ENCODE measurements around the gene GSTA5. TPM values are rescaled to one million over a fixed set of nuclear protein-coding genes. Genes with fewer than 3 reads are reported as not detected.
A peak's percentile ranks its signal among the peaks of the same experiment; 100 is the strongest.
"Not testable (repeated sequence)": the region's sequence is repeated elsewhere in the genome, so short reads cannot be mapped to it uniquely, and the experiment has no call there.

GSTA5 gene
- polyA plus RNA-seq, 3 donors = not detected

DNA sequence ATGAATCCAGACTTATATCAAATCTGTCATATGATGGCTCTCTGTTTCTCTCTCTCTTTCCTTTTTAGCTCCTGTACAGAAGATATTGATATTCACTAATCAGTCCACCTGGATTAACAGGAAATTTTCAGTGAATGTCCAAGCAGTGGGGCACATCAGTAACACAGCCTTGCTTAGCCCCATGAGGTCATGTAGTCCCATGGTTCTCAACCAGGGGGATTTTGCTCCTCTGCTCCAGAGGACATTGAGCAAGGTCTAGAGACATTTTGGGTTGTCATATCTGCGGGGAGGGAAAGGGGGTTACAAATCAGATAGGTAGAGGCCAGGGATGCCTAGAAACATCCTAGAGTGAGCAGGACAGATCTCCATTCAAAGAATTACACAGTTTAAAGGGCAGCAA, 37.8 kb downstream of the GSTA5 start:
- DNase-seq (ENCODE audit: extremely low read depth in 1 of 11, low read depth in 9 of 11, low spot score in 4 of 11) = no peak

DNA sequence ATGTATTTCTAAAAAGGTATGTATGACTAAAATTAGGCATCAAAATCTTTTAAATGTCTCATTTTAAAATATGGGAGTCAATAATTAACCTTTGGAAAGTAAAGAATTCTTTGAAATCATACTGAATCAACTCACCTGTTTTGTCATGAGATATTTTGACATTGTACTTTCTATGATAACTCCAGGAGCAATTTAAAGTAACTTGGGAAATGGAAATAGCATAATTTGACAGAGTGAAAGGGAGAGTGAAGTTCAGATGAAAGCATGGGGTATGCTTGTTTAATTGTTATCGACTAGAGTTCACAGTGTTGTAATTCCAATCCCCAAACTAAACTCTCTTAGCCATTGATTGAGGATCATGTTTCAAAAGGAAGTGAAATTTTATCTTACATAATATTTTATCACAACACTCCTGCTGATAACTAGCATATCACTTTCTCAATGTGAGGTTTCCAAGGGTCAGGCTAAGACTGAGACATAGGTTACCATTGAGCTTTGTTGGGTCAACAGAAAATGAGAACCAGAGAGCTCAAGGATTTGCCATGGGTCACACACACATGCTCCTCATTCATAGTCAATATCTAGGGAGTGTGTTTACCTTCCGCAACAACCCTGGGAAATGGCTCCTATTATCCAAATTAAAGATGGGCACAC, 39.3 kb downstream of the GSTA5 start:
- no peak for DNase-seq (ENCODE audit: extremely low read depth in 1 of 11, low read depth in 9 of 11, low spot score in 4 of 11)

DNA sequence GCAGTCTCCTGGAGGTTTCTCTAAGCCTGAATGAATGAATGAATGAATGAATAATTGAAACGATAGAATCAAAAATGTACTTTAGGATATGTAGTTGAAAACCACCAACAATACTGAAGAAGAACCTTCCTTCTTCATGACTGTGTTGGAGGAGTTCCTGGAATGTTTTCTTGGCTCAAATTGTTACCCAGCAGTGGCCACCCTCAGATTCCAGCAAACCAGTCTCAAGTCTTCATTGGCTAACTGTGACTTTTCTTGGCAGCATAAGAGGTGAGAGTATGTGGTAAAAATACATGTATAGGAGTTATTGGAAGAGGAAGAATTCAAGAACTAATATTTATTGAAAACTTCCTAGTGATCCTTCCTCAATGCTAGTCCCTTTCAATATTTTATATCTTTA, 41.3 kb downstream of the GSTA5 start:
- DNase-seq (ENCODE audit: extremely low read depth in 1 of 11, low read depth in 9 of 11, low spot score in 4 of 11) = not testable (repeated sequence)

DNA sequence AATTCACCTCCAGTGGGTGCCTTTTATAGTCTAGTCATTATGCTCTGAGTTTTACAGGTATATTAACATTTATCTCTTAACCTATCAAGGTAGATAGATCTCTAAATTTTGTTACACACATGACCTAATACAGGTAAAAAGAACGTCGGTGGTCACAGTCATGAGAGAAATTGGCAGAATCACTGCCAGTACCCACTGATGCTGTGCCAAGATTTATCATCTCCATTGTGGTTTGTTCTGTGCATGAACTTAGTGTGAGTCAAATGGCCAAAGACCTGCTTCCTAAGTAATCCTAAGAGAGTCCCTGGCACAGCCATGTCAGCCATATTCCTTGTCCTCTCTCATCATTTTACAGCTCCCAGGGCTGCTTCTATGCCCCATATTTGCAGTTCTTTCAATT, 46.2 kb downstream of the GSTA5 start:
- DNase-seq (ENCODE audit: extremely low read depth in 1 of 11, low read depth in 9 of 11, low spot score in 4 of 11) = not testable (repeated sequence)

DNA sequence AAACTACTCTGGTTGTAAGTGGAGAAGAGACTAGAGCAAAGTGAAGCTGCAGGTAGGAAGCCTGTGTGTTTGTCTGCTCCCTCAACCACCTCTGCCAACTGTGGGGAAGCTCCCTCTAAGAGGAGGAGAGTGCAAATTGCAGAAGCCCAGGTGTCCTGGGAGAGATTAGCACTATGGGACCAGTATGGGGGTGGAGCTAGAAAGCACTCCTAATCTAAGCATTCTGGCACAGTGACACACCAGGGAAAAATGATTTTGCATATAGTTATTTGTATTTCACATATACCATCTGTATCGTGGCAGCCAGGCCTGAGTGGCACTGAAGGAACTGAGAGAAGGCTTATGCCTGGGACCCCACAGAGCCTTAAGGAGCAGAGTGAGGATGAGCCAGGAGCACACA, 49.8 kb downstream of the GSTA5 start:
- no peak for DNase-seq (ENCODE audit: extremely low read depth in 1 of 11, low read depth in 9 of 11, low spot score in 4 of 11)

DNA sequence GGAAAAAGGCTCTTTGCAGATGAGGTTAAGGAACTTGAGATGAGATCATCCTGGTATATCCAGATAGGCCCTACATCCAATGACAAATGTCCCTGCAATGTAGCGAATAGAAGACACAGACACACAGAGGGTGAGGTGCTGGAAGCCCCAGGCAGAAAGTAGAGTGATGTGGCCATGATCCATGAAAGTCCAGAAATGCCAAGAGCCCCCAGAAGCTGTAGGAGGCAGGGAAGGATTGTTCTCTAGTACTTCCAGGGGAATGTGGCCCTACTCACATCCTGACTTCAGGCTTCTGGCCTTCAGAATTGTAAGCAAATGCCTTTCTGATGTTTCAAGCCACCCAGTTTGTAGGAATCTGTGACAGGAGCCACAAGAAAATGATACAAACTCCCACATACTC, 51.0 kb downstream of the GSTA5 start:
- DNase-seq (ENCODE audit: extremely low read depth in 1 of 11, low read depth in 9 of 11, low spot score in 4 of 11) = peak in 7 of 11 donors; percentile 7 to 33 (median 21)

DNA sequence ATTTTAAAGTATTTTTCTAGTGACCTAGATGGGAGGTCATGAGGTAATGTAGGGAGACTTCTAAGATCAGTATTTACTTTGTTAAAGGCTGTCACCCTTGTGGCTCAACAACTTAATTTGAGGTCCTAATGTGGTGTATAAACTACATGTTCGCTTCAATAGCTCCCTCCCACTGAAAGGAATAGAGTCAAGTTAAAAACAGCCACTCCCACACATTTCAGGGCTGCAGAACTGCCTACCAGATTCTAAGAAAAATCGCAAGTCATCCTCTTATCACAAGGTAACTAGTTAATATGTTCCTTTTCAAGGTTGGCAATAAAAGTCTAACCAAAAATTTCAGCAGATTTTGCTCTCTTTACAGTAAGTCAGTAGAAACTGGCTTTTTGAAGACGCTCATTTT, 52.1 kb downstream of the GSTA5 start:
- DNase-seq (ENCODE audit: extremely low read depth in 1 of 11, low read depth in 9 of 11, low spot score in 4 of 11) = peak in 8 of 11 donors; percentile 10 to 35 (median 30)

DNA sequence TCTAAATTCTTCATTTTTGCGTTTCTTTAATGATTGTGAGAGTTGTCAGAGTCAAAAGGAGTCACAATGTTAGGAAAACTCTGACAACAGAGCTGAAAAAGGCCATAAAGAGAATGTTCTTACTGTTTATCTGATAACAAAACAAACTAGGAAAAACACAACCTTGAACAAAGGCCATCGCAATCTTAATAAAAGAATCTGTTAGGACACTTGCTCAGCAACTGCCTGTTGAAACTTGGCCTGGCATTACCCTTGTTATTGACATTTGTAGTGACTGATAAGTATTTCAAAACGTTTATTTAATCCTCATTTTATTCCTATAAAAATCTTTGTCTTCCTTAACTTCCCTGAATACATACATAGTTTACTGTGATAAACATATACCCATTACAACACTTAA, 52.7 kb downstream of the GSTA5 start:
- DNase-seq (ENCODE audit: extremely low read depth in 1 of 11, low read depth in 9 of 11, low spot score in 4 of 11) = no peak

DNA sequence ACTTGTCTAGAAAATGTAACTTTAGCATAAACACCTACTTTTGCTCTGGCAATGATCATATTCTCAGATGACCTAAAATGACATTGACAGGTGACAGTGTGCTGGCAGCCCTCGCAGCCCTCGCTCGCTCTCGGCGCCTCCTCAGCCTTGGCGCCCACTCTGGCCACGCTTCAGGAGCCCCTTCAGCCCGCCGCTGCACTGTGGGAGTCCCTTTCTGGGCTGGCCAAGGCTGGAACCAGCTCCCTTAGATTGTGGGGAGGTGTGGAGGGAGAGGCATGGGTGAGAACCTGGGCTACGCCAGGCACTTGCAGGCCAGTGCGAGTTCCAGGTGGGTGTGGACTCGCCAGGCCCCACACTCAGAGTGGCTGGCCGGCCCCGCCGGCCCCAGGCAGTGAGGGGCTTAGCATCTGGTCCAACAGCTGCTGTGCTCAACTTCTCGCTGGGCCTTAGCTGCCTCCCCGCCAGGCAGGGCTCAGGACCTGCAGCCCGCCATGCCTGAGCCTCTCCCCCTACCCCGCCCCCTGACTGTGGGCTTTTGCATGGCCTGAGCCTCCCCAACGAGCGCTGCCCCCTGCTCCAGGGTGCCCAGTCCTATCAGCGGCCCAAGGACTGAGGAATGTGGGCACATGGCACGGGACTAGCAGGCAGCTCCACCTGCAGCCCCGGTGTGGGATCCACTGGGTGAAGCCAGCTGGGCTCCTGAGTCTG, 54.2 kb downstream of the GSTA5 start:
- no peak for DNase-seq (ENCODE audit: extremely low read depth in 1 of 11, low read depth in 9 of 11, low spot score in 4 of 11)

DNA sequence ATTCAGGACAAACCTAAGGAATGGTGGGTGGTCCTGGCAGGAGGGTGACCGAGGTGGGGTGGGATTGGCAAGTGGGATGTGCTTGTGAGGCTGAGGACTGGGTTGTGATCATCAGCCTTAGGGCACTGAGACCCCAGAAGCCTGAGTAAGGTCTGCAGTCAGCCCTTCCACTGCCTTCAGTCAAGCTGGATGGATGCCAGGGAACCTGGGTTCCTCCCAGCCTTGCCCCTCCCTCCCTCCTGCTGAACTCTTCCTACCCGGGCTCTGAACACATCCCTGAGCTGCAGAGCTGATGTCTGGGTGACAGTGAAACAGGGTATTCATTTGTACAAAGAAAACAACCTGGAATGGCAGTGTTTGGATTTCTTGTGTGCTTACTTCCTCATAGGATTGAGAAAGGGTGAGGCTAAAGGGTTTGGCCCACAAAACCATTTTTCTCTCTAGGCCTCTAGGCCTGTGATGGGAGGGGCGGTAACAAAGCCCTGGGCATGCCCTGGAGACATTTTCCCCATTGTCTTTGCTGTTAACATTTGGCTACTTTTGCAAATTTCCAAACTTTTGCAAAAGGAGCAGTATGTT, 57.8 kb downstream of the GSTA5 start:
- DNase-seq (ENCODE audit: extremely low read depth in 1 of 11, low read depth in 9 of 11, low spot score in 4 of 11) = not testable (repeated sequence)

DNA sequence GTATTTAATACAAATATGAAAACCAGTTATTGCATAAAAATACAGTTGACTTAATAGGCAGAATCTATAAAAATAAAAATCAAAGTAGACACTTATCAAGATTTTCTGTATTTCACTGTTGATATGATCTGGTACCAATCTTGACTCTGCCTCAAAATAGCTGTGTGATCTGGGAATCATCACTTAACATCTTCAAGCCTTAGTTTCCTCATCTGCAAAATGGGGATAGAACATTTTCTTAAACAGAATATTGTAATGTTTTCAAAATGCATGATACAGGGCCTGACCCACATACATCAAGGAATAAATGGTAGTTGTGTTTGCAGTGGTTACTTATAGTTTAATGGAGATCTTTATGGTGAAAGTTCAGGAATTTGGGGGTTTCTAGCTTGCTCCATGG, 58.4 kb downstream of the GSTA5 start:
- DNase-seq (ENCODE audit: extremely low read depth in 1 of 11, low read depth in 9 of 11, low spot score in 4 of 11) = not testable (repeated sequence)

Other genes starting within 250 kb of the GSTA5 start
- gene TMEM14A, start 169.7 kb downstream of the GSTA5 start, polyA plus RNA-seq (ENCODE audit: insufficient read length in 3 of 3) = 10 to 100 TPM; 43.4 to 48.2 (median 44.3) TPM
- under 1 TPM; 0.36 to 0.51 (median 0.43) TPM for gene GSTA2, start 77.3 kb downstream of the GSTA5 start, polyA plus RNA-seq (ENCODE audit: insufficient read length in 3 of 3)
- gene GSTA1, start 37.0 kb downstream of the GSTA5 start, polyA plus RNA-seq (ENCODE audit: insufficient read length in 3 of 3) = 1 to 10 TPM in 2 of 3 donors, under 1 TPM in 1; 0.83 to 1.8 (median 1.2) TPM
- under 1 TPM; 0.37 to 0.83 (median 0.62) TPM for gene GSTA3, start 68.9 kb upstream of the GSTA5 start, polyA plus RNA-seq (ENCODE audit: insufficient read length in 3 of 3)
- 100 to 1,000 TPM; 101 to 118 (median 109) TPM for gene GSTA4, start 154.5 kb upstream of the GSTA5 start, polyA plus RNA-seq (ENCODE audit: insufficient read length in 3 of 3)
- 10 to 100 TPM; 14.8 to 17.8 (median 17.6) TPM for gene CILK1, start 221.0 kb upstream of the GSTA5 start, polyA plus RNA-seq (ENCODE audit: insufficient read length in 3 of 3)
- 100 to 1,000 TPM in 1 of 3 donors, 10 to 100 TPM in 2; 89.6 to 122 (median 94.2) TPM for gene FBXO9, start 224.6 kb upstream of the GSTA5 start, polyA plus RNA-seq (ENCODE audit: insufficient read length in 3 of 3)